Chondrocyte (in vitro differentiated cells): ENCODE measurements around the gene ST6GALNAC4. TPM values are rescaled to one million over a fixed set of nuclear protein-coding genes. Genes with fewer than 3 reads are reported as not detected.

Source experiments
- DNase-seq: peaks from one replicate; pipeline ENCODE4 v3.0.0; 2021; ENCODE audit warnings: mixed read lengths, low spot score
- H3K27ac Mint-ChIP-seq: one replicate; pipeline ENCODE4 v1.8.0; 2021; ENCODE audit warnings: mild to moderate bottlenecking, moderate library complexity, mixed read lengths; ENCODE audit not compliant: unreplicated experiment
- H3K27me3 Mint-ChIP-seq: 2 replicates; pipeline ENCODE4 v1.8.0; 2021; ENCODE audit warnings: low read depth, mixed read lengths
- H3K36me3 Mint-ChIP-seq: 2 replicates; pipeline ENCODE4 v1.8.0; 2021; ENCODE audit warnings: low read depth, mixed read lengths
- H3K4me1 Mint-ChIP-seq: 2 replicates; pipeline ENCODE4 v1.8.0; 2021; ENCODE audit warnings: low read depth, mild to moderate bottlenecking, mixed read lengths
- H3K4me3 Mint-ChIP-seq: one replicate; pipeline ENCODE4 v1.8.0; 2021; ENCODE audit warnings: mild to moderate bottlenecking, moderate library complexity, mixed read lengths; ENCODE audit not compliant: unreplicated experiment
- H3K9me3 Mint-ChIP-seq: 2 replicates; pipeline ENCODE4 v1.8.0; 2021; ENCODE audit warnings: low read depth, mixed read lengths
- CTCF ChIP-seq: fragments of 200-600 bp; sonication (generic); IDR thresholded peaks from 2 replicates; pipeline ENCODE4 v1.5.0; 2021; ENCODE audit warnings: antibody characterized with exemption, mild to moderate bottlenecking, moderate library complexity
- long read RNA-seq: library from polyadenylated mRNA; stranded (forward); transcript quantifications from one replicate; pipeline ENCODE4 v2.0.0, GENCODE V29; 2021
- total RNA-seq: library from RNA; stranded (reverse); gene quantifications from 3 replicates; pipeline ENCODE4 v1.2.1, GENCODE V29; 2021

ST6GALNAC4 gene
- 22.2 to 25.5 TPM (median 24.4 TPM) in 3 replicates for total RNA-seq
- long read RNA-seq, transcript ST6GALNAC4-201 (6 exons, 1,691 nt), result major isoform, 10 of 12 reads
- long read RNA-seq, partial matches to known transcripts, result 1 of 12 reads
- long read RNA-seq, other reads (novel, unspliced or antisense), result 0 of 12 reads

GRCh38 chr9:127916720-127917581 is at the start of gene ST6GALNAC4:
ST6GALNAC4 (minus strand) TSS chr9:127917041; CDS start chr9:127916419, 622 bp downstream.
- Mint-ChIP-seq H3K4me1 (peaks cover 45% of the 10 kb centered on the region), H3K36me3 (peaks cover under 1% of the 10 kb centered on the region), H3K27ac (peak within 1 kb of the TSS; percentile 96), H3K9me3 (no peaks in the 10 kb centered on the region), H3K4me3 (peak within 1 kb of the TSS; percentile 77), H3K27me3 (no peaks in the 10 kb centered on the region)
- no peak for TF ChIP-seq CTCF
- peak; percentile 89 for DNase-seq

GRCh38 chr9:127965953-127966352 is 49.1 kb upstream of the ST6GALNAC4 start:
- H3K36me3 Mint-ChIP-seq, result no peaks in the 10 kb centered on the region
- no peak for TF ChIP-seq CTCF
- H3K27ac Mint-ChIP-seq, result peak overlapping the region; percentile 98
- peak overlapping the region; percentile 41 for H3K4me3 Mint-ChIP-seq
- no peaks in the 10 kb centered on the region for H3K27me3 Mint-ChIP-seq
- no peak for DNase-seq
- no peaks in the 10 kb centered on the region for H3K9me3 Mint-ChIP-seq
- peaks cover 99% of the 10 kb centered on the region for H3K4me1 Mint-ChIP-seq

- Mint-ChIP-seq H3K4me3 (peak overlapping the region; percentile 40), H3K36me3 (no peaks in the 10 kb centered on the region), H3K9me3 (no peaks in the 10 kb centered on the region), H3K27me3 (no peaks in the 10 kb centered on the region), H3K27ac (peak overlapping the region; percentile 98), H3K4me1 (peaks cover 89% of the 10 kb centered on the region)
- TF ChIP-seq CTCF, result no peak
- no peak for DNase-seq
Observed at GRCh38 chr9:127963359-127964064, 46.7 kb upstream of the ST6GALNAC4 start.

- H3K4me3 Mint-ChIP-seq, result no peak overlapping the region
- H3K9me3 Mint-ChIP-seq, result no peaks in the 10 kb centered on the region
- no peaks in the 10 kb centered on the region for H3K36me3 Mint-ChIP-seq
- no peak for DNase-seq
- H3K27me3 Mint-ChIP-seq, result no peaks in the 10 kb centered on the region
- H3K4me1 Mint-ChIP-seq, result peaks cover 85% of the 10 kb centered on the region
- no peak for TF ChIP-seq CTCF
- peak overlapping the region; percentile 98 for H3K27ac Mint-ChIP-seq
Observed at GRCh38 chr9:127963041-127963358, 46.2 kb upstream of the ST6GALNAC4 start.

GRCh38 chr9:127962278-127962677 is 45.4 kb upstream of the ST6GALNAC4 start:
- Mint-ChIP-seq H3K4me1 (peaks cover 80% of the 10 kb centered on the region), H3K9me3 (no peaks in the 10 kb centered on the region), H3K36me3 (no peaks in the 10 kb centered on the region), H3K4me3 (no peak overlapping the region), H3K27me3 (no peaks in the 10 kb centered on the region), H3K27ac (peak overlapping the region; percentile 98)
- no peak for DNase-seq
- no peak for TF ChIP-seq CTCF
